Naive thymus-derived CD4-positive, alpha-beta T cell (primary cell): ENCODE data around the gene SEC23B. TPM values are rescaled to one million over a fixed set of nuclear protein-coding genes. Genes with fewer than 3 reads are reported as not detected.
"Not testable (repeated sequence)": the region's sequence is repeated elsewhere in the genome, so short reads cannot be mapped to it uniquely, and the experiment has no call there.

Experiments used
- ATAC-seq: fragments of 150-1000 bp; cut with Tn5 transposase; 2 replicates; pipeline ENCODE4 v1.10.0; 2021; ENCODE audit warnings: mild to moderate bottlenecking, moderate library complexity
- CTCF ChIA-PET: fragments of 350-600 bp; sonication (Branson Sonifier 250); formaldehyde crosslinking; loops from one replicate; lab custom pipeline; 2021; ENCODE audit warnings: antibody characterized with exemption; lab: Charles Lee
- POLR2A ChIA-PET: fragments of 350-600 bp; sonication (Branson Sonifier 250); formaldehyde crosslinking; loops from one replicate; lab custom pipeline; 2021; ENCODE audit warnings: antibody characterized with exemption, inconsistent platforms; lab: Charles Lee
- DNase-seq, 9 donors: peaks; one replicate each; pipeline versions ENCODE4 v3.0.0 to v3.0.0-alpha.2; 2020 to 2022; ENCODE audit warnings: mixed read lengths in 1 of 9
- H3K27ac ChIP-seq: one replicate; pipeline ENCODE4 v1.7.0; 2013; ENCODE audit warnings: mild to moderate bottlenecking, low read depth, low read length, moderate library complexity
- H3K27me3 ChIP-seq, 2 donors: one replicate each; pipeline ENCODE4 v1.7.0; 2013; ENCODE audit warnings: low read length in 2 of 2, mild to moderate bottlenecking in 2 of 2, moderate library complexity in 2 of 2; ENCODE audit not compliant: control insufficient read depth in 2 of 2, insufficient read depth in 2 of 2
- H3K36me3 ChIP-seq, 3 experiments: 1 replicate in 2 of 3; 2 replicates in 1 of 3; pipeline ENCODE4 v1.7.0; 2013; ENCODE audit warnings: low read length in 3 of 3, mild to moderate bottlenecking in 3 of 3, moderate library complexity in 1 of 3; ENCODE audit not compliant: insufficient read depth in 3 of 3, control insufficient read depth in 2 of 3
- H3K4me1 ChIP-seq, 2 donors: one replicate each; pipeline ENCODE4 v1.7.0; 2013; ENCODE audit warnings: low read length in 2 of 2, mild to moderate bottlenecking in 2 of 2, moderate library complexity in 1 of 2; ENCODE audit not compliant: control insufficient read depth in 2 of 2, insufficient read depth in 2 of 2
- H3K4me3 ChIP-seq: 2 replicates; pipeline ENCODE4 v1.7.0; 2013; ENCODE audit warnings: mild to moderate bottlenecking, low read length
- H3K9me3 ChIP-seq, 3 experiments: 1 replicate in 2 of 3; 2 replicates in 1 of 3; pipeline ENCODE4 v1.7.0; 2013; ENCODE audit warnings: low read length in 3 of 3; ENCODE audit not compliant: control insufficient read depth in 2 of 3
- H3K27ac Mint-ChIP-seq, 9 donors: one replicate each; pipeline ENCODE4 v1.8.0; 2020 to 2022; ENCODE audit warnings: mixed read lengths in 9 of 9, mild to moderate bottlenecking in 8 of 9, moderate library complexity in 5 of 9, inconsistent platforms in 2 of 9
- H3K27me3 Mint-ChIP-seq, 5 donors: one replicate each; pipeline ENCODE4 v1.8.0; 2021 to 2022; ENCODE audit warnings: mixed read lengths in 5 of 5, mild to moderate bottlenecking in 1 of 5
- H3K36me3 Mint-ChIP-seq, 5 donors: one replicate each; pipeline ENCODE4 v1.8.0; 2020 to 2022; ENCODE audit warnings: mixed read lengths in 5 of 5, mild to moderate bottlenecking in 3 of 5, inconsistent platforms in 1 of 5
- H3K4me1 Mint-ChIP-seq, 7 donors: one replicate each; pipeline ENCODE4 v1.8.0; 2020 to 2022; ENCODE audit warnings: mixed read lengths in 7 of 7, mild to moderate bottlenecking in 3 of 7, inconsistent platforms in 1 of 7
- H3K4me3 Mint-ChIP-seq, 10 donors: one replicate each; pipeline ENCODE4 v1.8.0; 2020 to 2022; ENCODE audit warnings: mild to moderate bottlenecking in 10 of 10, mixed read lengths in 10 of 10, moderate library complexity in 6 of 10, inconsistent platforms in 2 of 10
- H3K9me3 Mint-ChIP-seq, 11 donors: one replicate each; pipeline ENCODE4 v1.8.0; 2020 to 2022; ENCODE audit warnings: mixed read lengths in 11 of 11, mild to moderate bottlenecking in 4 of 11, inconsistent platforms in 1 of 11, moderate library complexity in 1 of 11
- intact Hi-C, 2 donors: fragments of 100-400 bp; cut with micrococcal nuclease; formaldehyde crosslinking; loops; one replicate each; pipeline ENCODE4 v1.15.1; 2023
- polyA plus RNA-seq, 2 donors: library from polyadenylated mRNA; unstranded; fragments of 300-500 nt; fragmentation: Illumina TruSeq; gene quantifications; one replicate each; pipeline ENCODE4 v1.2.3, GENCODE V29; 2021
- total RNA-seq, 6 experiments: library from RNA in 5 of 6; stranded (reverse) in 5 of 6; gene quantifications; 1 replicate in 5 of 6; 2 replicates in 1 of 6; pipeline ENCODE4 v1.2.3 and lab custom pipeline; 2021 to 2026

Gene SEC23B
- total and polyA plus RNA-seq, 7 experiments from 2014 or later: 38.7 to 102 (median 40.9) TPM

- H3K27me3 Mint-ChIP-seq: no peaks in the 10 kb centered on the region
- no peak overlapping the region for H3K4me3 ChIP-seq
- CTCF ChIA-PET: no interaction called here
- peaks cover 2 to 33% (median 23%) of the 10 kb centered on the region in 3 experiments for H3K36me3 ChIP-seq
- no peak overlapping the region for H3K4me3 Mint-ChIP-seq
- no peaks in the 10 kb centered on the region for H3K4me1 ChIP-seq
- POLR2A ChIA-PET: interaction anchor here (1.3 kb wide), 1 partner anchor 9 kb away, joined by 7 read pairs; the partner anchor contains the start of gene SEC23B
- H3K27ac ChIP-seq: no peak overlapping the region
- peaks cover 14 to 34% (median 21%) of the 10 kb centered on the region in 7 donors for H3K4me1 Mint-ChIP-seq
- H3K27me3 ChIP-seq: no peaks in the 10 kb centered on the region
- peaks cover 3 to 21% (median 16%) of the 10 kb centered on the region in 5 donors for H3K36me3 Mint-ChIP-seq
- no peaks in the 10 kb centered on the region for H3K9me3 Mint-ChIP-seq
- H3K9me3 ChIP-seq: no peaks in the 10 kb centered on the region
- peak overlapping the region in 2 of 9 donors; percentile 40 to 43 for H3K27ac Mint-ChIP-seq
- intact Hi-C loops: no loop called here
- no peak for DNase-seq
- no peak for ATAC-seq
These were observed 8.2 kb downstream of the SEC23B start for GRCh38 chr20:18515973-18516372.

GRCh38 chr20:18522066-18522465 lies 14.3 kb downstream of the SEC23B start:
- H3K9me3 ChIP-seq, ATAC-seq, H3K27me3 Mint-ChIP-seq, H3K4me3 ChIP-seq, POLR2A ChIA-PET, H3K27me3 ChIP-seq, H3K4me1 ChIP-seq, H3K4me3 Mint-ChIP-seq, H3K27ac ChIP-seq, DNase-seq, intact Hi-C loops, H3K9me3 Mint-ChIP-seq, H3K4me1 Mint-ChIP-seq, H3K27ac Mint-ChIP-seq: not testable (repeated sequence)
- H3K36me3 Mint-ChIP-seq: peaks cover 6 to 23% (median 11%) of the 10 kb centered on the region in 5 donors
- CTCF ChIA-PET: interaction anchor here (0.6 kb wide), 1 partner anchor 12 kb away, joined by 3 read pairs; no protein-coding TSS in a partner anchor
- H3K36me3 ChIP-seq: peaks cover 15 to 36% (median 25%) of the 10 kb centered on the region in 3 experiments

GRCh38 chr20:18523066-18523465 lies 15.3 kb downstream of the SEC23B start:
- intact Hi-C loops: no loop called here
- H3K4me1 ChIP-seq: no peaks in the 10 kb centered on the region
- no peak overlapping the region for H3K4me3 ChIP-seq
- no peaks in the 10 kb centered on the region for H3K27me3 Mint-ChIP-seq
- ATAC-seq: no peak
- CTCF ChIA-PET: no interaction called here
- peak overlapping the region in 1 of 9 donors; percentile 41 for H3K27ac Mint-ChIP-seq
- peaks cover 0 to 2% (median 0%) of the 10 kb centered on the region in 7 donors for H3K4me1 Mint-ChIP-seq
- POLR2A ChIA-PET: interaction anchor here (0.6 kb wide), 1 partner anchor 912 kb away, joined by 3 read pairs; no protein-coding TSS in a partner anchor
- DNase-seq: no peak
- no peaks in the 10 kb centered on the region for H3K9me3 Mint-ChIP-seq
- H3K36me3 Mint-ChIP-seq: peaks cover 11 to 29% (median 15%) of the 10 kb centered on the region in 5 donors
- no peaks in the 10 kb centered on the region for H3K9me3 ChIP-seq
- H3K4me3 Mint-ChIP-seq: no peak overlapping the region
- H3K27ac ChIP-seq: no peak overlapping the region
- H3K27me3 ChIP-seq: no peaks in the 10 kb centered on the region
- peaks cover 17 to 46% (median 30%) of the 10 kb centered on the region in 3 experiments for H3K36me3 ChIP-seq

GRCh38 chr20:18524646-18525045 lies 16.9 kb downstream of the SEC23B start:
- no peak for ATAC-seq
- intact Hi-C loops: loop anchor here in 1 of 2 donors (5.0 kb wide), 1 partner anchor 112 kb away; no protein-coding TSS in a partner anchor

GRCh38 chr20:18526761-18527160 lies 19.0 kb downstream of the SEC23B start:
- H3K27ac ChIP-seq, H3K27me3 Mint-ChIP-seq, H3K9me3 Mint-ChIP-seq, H3K4me3 ChIP-seq, H3K4me1 Mint-ChIP-seq, H3K27ac Mint-ChIP-seq, H3K27me3 ChIP-seq, H3K9me3 ChIP-seq, H3K4me3 Mint-ChIP-seq, DNase-seq, H3K4me1 ChIP-seq, CTCF ChIA-PET, POLR2A ChIA-PET, ATAC-seq: not testable (repeated sequence)
- H3K36me3 Mint-ChIP-seq: peaks cover 25 to 55% (median 34%) of the 10 kb centered on the region in 5 donors
- intact Hi-C loops: loop anchor here in 1 of 2 donors (5.0 kb wide), 1 partner anchor 114 kb away; no protein-coding TSS in a partner anchor
- H3K36me3 ChIP-seq: peaks cover 23 to 79% (median 34%) of the 10 kb centered on the region in 3 experiments

More at GRCh38 chr20:18524646-18525045, 16.9 kb downstream of the SEC23B start:
- no peak overlapping the region for H3K4me3 ChIP-seq
- H3K4me1 Mint-ChIP-seq: peaks cover 0 to 4% (median 0%) of the 10 kb centered on the region in 7 donors
- H3K36me3 Mint-ChIP-seq: peaks cover 22 to 44% (median 28%) of the 10 kb centered on the region in 5 donors
- H3K27me3 ChIP-seq: no peaks in the 10 kb centered on the region
- no peaks in the 10 kb centered on the region for H3K4me1 ChIP-seq
- ChIA-PET POLR2A (interaction anchor here (0.6 kb wide), 1 partner anchor 57 kb away, joined by 3 read pairs; no protein-coding TSS in a partner anchor), CTCF (no interaction called here)
- no peaks in the 10 kb centered on the region for H3K9me3 Mint-ChIP-seq
- DNase-seq: no peak
- no peaks in the 10 kb centered on the region for H3K27me3 Mint-ChIP-seq
- no peaks in the 10 kb centered on the region for H3K9me3 ChIP-seq
- peak overlapping the region in 2 of 9 donors; percentile 49 to 60 for H3K27ac Mint-ChIP-seq
- H3K27ac ChIP-seq: no peak overlapping the region
- H3K36me3 ChIP-seq: peaks cover 19 to 61% (median 30%) of the 10 kb centered on the region in 3 experiments
- H3K4me3 Mint-ChIP-seq: no peak overlapping the region

- DNase-seq (no peak), ATAC-seq (no peak)
- POLR2A ChIA-PET: no interaction called here
- Mint-ChIP-seq H3K36me3 (peaks cover 29 to 61% (median 39%) of the 10 kb centered on the region in 5 donors), H3K4me3 (no peak overlapping the region), H3K27ac (peak overlapping the region in 2 of 9 donors; percentile 17 to 19), H3K9me3 (no peaks in the 10 kb centered on the region), H3K27me3 (no peaks in the 10 kb centered on the region), H3K4me1 (peaks cover 0 to 4% (median 0%) of the 10 kb centered on the region in 7 donors)
- no peaks in the 10 kb centered on the region for H3K27me3 ChIP-seq
- CTCF ChIA-PET: no interaction called here
- H3K27ac ChIP-seq: no peak overlapping the region
- intact Hi-C loops: loop anchor here in 1 of 2 donors (5.0 kb wide), 1 partner anchor 115 kb away; no protein-coding TSS in a partner anchor
- H3K4me1 ChIP-seq: no peaks in the 10 kb centered on the region
- peaks cover 29 to 82% (median 40%) of the 10 kb centered on the region in 3 experiments for H3K36me3 ChIP-seq
- no peaks in the 10 kb centered on the region for H3K9me3 ChIP-seq
- H3K4me3 ChIP-seq: no peak overlapping the region
These were observed 19.6 kb downstream of the SEC23B start for GRCh38 chr20:18527339-18527738.
